ENCODE results near the gene GPBP1L1.
A peak's percentile ranks its signal among the peaks of the same experiment; 100 is the strongest.
"Not testable (repeated sequence)": the region's sequence is repeated elsewhere in the genome, so short reads cannot be mapped to it uniquely, and the experiment has no call there.

Gene GPBP1L1, protein sequence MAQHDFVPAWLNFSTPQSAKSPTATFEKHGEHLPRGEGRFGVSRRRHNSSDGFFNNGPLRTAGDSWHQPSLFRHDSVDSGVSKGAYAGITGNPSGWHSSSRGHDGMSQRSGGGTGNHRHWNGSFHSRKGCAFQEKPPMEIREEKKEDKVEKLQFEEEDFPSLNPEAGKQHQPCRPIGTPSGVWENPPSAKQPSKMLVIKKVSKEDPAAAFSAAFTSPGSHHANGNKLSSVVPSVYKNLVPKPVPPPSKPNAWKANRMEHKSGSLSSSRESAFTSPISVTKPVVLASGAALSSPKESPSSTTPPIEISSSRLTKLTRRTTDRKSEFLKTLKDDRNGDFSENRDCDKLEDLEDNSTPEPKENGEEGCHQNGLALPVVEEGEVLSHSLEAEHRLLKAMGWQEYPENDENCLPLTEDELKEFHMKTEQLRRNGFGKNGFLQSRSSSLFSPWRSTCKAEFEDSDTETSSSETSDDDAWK

DNA sequence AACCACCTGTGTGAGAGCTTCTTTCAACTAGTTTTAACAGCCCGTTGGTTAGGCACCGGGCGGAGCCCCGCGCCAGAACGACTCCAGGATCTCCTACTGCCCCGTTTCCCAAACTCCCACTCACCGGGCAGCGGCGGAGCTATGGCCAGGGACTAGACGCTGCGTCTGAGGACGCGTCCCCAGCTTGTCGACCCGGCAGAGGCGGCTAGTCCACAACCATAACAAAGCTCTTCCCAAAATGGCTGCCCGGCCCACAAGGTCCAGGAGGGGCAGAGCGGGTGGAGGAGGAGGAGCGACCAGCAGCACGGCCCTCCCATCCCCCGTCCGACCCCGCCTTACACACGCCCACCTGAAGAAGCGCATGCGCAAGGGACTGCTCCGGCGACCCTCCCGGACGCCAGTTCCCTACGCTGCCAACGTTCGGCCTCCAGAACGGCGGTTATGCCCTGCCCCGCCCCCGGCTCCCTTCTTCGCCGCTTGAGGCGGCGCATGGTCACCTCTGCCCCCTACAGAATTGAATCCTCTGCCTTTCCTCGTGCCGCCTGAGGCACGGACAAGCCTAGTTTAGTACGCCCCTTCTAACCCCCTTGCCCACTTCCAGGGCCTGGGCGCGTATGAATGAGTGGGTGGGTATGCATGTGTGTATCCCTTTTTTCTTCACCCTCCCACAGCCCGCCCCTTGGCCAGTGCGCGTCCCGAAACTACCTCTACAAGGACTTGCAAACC, at the start of gene GPBP1L1:
TSS of gene GPBP1L1 (minus strand) at position 246 of the 726 bp plus-strand sequence. CDS start 27,446 bp downstream, outside the sequence.
- DNase-seq, result peak; percentile 93

DNA sequence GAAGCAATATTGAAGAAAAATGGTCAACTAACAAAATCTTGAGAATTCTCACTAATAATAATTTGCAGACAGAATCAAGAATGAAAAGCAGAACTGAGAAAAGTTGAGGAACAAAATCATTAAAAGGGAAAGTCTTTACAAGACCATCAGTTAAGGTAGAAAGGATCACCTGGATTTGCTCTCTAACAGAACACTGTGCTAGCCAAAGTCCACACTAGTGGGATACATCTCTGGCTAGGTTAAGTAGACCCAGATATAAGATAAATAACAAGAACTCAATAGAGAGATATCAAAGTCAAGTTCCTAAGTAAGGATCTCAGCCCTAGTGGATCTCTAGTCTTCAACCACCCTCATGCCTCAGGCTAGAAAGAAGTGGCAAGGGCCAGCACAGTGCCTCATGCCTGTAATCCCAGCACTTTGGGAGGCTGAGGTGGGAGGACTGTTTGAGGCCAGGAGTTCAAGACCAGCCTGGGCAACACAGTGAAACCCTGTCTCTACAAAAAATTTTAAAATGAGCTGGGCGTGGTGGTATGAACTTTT, 44.5 kb upstream of the GPBP1L1 start:
- no peak for DNase-seq

DNA sequence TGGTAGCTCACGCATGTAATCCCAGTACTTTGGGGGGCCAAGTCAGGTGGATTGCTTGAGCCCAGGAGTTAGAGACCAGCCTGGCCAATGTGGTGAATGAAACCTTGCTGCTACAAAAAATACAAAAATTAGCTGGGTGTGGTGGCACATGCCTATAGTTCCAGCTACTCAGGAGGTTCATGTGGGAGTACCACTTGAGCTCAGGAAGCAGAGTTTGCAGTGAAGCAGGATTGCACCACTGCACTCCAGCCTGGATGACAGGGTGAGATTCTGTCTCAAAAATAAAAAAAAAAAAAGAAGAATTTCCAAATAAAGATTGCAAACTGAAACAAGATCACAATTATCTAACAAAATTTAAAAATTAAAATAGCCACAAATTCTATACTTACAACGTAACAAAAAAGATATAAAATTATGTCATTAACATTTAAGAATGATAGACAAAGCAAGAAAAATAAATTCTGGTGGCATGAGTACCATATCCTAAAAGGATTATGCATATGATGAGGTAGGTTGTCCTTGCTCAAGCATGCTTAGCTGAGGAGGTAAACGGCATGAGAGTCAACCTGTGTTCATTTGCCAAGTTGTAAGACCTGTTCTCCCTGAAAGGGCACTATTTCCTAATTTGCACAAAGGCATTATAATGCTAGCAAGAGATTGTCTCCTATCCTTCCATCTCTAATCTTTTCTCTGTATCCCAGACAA, 43.9 kb upstream of the GPBP1L1 start:
- no peak for DNase-seq

DNA sequence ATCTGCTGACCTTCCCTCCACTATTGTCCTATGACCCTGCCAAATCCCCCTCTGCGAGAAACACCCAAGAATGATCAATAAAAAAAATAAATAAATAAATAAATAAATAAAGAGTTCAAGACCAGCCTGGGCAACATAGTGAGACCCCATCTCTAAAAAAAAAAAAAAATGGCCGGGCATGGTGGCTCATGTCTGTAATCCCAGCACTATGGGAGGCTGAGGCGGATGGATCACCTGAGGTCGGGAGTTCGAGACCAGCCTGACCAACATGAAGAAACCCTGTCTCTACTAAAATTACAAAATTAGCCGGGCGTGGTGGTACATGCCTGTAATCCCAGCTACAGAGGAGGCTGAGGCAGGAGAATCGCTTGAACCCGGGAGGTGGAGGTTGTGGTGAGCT, 39.7 kb upstream of the GPBP1L1 start:
- not testable (repeated sequence) for DNase-seq

DNA sequence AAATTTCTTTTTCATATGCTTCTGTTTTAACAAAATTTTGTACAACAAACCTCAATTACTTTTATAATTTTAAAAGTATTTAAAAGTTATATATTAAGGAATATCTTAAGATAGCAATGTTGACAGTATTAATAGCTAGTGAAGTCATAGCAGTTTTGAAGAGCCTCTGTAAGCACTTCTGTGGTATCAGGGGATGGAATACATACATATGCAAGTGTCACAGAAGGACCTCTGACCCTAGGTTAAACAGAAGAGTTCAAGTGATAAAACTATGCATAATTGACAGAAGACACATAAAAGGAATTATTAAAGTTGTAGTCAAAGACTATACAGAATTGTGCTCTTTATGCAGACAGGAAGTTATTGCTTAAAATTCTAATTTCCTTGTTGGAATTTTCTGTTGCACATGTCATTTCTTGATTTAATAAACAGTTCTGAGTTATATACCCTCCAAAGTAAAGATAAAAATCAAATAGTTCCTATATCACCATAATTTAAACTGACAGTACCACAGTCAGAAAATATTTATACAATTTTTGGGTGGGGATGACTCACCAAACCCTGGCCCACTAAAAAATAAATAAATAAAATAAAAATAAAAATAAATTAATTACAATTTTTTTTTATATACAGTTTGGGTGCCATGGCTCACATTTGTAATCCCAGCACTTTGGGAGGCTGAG, 37.1 kb upstream of the GPBP1L1 start:
- DNase-seq, result no peak

DNA sequence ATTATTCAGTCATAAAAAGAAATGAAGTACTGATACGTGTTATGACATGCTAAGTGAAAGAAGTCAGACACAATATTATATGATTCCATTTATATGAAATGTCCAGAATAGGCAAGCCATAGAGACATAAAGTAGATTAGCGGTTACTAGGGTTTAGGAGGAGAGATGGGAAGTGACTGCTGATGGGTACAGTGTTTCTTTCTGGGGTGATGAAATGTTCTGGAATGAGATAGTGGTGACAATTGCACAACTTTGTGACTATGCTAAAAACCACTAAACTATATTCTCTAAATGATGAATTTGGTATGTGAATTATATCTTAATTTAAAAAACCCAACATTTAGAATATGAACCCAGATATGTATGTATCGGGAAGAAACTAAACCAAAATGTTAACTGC, 36.5 kb upstream of the GPBP1L1 start:
- no peak for DNase-seq

DNA sequence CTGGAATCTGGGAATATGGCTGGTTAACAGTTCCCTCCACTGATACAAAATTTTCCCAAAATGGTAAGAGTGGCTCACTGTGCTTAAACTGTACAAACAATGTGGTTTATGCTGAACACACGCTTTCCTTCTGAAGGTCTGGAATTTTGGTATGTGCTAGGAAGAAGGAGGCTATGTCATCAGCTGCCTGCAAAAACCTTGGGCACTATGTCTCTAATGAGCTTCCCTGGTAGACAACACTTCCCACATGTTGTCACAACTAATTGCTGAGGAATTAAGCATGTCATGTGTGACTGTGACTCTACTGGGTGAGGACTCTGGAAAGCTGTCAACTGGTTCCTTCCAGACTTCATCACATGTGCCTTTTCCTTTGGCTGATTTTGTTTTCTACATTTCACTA, 34.9 kb upstream of the GPBP1L1 start:
- DNase-seq, result no peak

DNA sequence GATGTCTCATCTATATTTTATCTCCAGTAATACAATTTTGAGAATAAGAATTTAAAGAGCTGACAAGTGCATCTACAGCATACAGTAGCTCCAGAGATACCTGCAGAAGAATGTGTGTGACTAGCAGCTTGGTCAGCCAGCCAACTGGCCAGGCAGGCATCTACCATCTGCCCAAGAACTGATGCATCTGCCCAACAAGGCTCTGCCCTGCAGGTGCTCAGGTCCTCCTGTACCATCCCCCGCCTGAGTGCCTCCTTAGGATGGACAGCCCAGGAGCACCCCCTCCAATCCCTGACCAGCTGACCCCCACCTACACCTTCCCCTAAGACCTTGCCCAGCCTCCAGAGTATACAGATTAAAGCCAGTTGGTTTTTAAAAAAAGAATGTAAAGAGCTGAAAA, 32.0 kb upstream of the GPBP1L1 start:
- DNase-seq, result no peak

DNA sequence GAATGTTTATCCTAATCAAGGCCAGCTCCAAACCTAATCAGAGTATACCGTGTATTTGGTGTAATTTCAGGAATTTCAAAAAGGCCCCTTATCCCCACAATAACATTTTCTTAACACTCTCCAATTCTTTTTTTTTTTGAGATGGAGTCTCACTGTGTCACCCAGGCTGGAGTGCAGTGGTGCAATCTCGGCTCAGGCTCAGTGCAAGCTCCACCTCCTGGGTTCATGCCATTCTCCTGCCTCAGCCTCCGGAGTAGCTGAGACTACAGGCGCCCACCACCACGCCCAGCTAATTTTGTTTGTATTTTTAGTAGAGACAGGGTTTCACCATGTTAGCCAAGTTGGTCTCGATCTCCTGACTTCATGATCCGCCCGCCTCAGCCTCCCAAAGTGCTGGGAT, 31.1 kb upstream of the GPBP1L1 start:
- not testable (repeated sequence) for DNase-seq

DNA sequence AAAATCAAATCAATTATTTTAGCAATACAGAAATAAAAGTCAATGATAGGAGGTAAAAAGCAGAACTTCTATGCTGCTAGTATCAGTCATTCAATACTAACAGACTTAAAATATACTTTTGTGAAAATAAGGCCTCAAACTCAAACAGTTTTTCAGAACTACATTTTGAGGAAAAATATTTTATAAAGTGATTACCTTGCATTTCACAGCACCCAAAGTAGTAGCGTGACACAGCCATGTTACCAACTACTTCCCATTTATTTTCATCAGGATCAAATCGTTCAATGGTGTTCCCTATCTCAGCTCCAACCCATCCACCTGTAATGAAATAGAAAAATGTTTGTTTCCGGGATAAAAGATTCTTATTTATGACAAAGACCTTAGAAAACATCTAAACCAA, 30.4 kb upstream of the GPBP1L1 start:
- DNase-seq, result no peak

DNA sequence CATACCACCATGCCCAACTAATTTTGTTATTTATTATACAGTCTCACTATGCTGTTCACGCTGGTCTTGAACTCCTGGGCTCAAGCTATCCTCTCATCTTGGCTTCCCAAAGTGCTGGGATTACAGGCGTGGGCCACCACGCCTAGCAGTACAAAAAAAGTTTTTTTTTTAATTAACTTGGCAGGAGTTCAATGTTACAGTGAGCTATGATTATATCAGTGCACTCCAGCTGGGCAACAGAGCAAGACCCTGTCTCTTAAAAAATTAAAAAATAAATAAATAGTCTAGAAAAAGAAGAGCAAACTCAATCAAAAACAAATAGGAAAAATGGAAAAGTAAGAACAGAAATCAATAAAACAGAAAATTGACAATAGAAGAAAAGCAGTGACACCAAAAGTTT, 27.4 kb upstream of the GPBP1L1 start:
- no peak for DNase-seq

DNA sequence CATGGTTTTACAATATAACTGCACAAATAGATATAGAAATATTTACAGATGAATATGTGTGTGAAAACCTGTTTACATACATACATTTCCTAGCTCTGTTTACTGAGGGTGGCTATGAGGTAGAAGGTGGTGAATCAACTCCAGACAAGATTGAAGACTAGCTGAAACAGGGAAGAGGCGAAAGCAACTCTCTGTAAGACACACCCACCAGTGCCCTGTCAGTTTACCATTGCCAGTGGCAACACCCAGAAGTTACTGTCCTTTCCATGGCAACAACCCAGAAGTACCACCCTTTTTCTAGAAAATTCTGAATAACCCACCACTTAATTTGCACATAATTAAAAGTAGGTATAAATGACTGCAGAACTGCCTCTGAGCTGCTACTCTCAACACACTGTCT, 18.3 kb upstream of the GPBP1L1 start:
- no peak for DNase-seq

DNA sequence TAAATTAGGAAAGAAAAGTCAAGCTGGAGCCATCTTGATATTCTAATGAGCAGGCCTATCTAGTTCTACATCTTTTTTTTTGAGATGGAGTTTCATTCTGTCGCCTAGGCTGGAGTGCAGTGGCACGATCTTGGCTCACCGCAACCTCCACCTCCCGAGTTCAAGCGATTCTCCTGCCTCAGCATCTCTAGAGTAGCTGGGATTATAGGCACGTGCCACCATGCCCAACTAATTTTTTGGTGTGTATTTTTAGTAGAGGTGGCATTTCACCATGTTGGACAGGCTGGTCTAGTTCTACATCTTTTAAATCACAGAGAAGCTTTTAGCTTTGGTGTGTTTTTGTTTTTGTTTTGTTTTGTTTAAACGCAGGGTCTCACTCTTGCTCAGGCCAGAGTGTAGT, 8.5 kb upstream of the GPBP1L1 start:
- DNase-seq, result no peak

DNA sequence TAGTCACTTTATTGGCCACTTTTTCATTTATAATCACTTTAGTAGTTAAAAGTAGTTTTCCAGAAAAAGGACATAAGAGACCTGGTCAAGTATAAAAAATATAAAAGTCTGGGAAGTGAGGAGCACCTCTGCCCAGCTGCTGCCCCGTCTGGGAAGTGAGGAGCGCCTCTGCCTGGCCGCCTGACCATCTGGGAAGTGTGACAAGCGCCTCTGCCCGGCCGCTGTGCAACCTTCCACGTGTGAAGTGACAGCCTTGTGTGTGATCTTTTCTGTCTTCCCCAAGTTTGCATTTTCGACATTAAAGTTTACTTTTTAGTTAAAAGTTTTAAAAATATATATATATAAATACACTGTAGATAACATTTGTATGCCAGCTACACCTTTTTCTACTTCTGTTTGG, 7.5 kb upstream of the GPBP1L1 start:
- DNase-seq, result not testable (repeated sequence)

DNA sequence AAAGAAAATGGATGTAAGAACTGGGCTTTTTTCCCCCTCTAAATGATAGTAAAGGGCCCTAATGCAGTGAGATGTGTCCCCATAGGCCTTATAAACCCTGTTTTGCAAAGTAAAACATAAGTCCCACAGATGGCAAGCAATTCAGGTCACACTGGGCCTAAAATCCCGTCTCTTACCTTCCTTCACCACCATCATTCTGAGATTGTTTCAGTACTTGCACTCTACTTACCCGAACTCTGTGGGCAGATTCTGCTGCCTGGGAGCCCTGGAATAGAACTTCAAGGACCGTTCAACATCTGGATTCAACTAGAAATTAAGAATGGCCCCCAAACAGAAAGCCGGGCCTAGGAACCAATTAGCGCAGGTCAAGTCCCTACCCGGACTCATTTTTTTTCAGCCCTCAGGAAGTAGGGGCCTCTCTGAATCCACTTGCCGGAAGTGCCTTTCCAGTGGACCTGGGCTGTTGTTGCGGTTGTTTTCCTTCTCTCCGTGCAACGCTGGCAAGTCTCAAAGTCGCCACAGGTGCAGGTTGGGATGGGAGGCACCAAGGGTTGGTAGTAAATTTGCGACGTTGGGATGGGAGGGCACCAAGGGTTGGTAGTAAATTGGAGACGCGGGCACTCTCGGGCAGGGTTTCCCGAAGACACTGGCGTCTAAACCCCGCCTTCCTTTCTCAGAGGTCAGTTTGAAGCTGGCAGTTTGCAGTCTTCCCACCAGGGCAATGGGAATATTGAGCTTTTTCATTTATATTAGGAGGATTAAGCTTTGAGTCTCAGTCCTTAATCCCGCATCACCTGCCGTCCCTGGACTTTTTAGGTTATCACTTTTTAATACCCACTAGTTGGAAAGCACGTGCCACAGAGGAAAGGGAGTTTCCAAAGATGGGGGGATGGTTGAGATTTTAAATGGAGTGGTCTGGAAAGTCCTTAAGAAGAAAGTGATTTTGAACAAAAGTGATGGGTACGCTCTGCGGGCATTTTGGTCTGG, 1.7 kb upstream of the GPBP1L1 start, which contains the start of gene TMEM69:
TSS of gene TMEM69 (plus strand) at position 428 of the 987 bp plus-strand sequence. CDS start 2,888 bp downstream, outside the sequence.
- peak; percentile 70 for DNase-seq

DNA sequence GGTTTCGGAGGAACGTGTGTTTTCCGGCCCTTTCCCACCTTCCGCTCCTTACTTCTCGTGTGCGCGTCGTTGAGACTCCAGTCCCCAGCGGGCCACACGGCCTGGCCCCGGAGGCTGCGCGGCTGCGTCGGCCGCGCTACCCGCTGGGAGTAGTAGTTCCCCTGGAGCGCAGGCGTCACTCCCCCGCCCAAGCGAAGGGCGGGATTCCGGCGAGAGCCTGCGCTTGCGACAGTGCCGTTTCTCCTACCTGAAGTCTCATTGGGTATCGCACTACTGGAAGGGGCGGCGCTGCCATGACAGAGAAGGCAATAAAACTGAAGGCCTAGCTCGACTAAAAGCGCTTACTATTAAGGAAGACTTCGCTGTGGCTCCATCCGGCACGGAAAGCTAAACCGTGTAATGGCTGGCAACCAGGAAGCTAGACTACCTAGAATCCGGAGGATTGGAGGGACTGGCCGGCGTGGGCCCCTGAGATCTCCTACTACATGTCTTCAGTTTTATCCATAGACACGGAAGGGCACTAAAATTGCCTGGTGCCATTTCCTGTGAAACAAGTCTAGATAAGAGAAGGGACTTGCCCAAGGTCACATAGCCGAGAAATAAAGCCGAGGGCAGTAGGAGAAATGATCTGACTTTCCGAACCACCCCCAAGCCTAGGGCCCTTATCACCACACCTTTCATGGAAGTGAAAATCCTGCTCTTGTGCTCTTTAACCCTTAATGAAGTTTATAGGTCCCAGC, 851 bp upstream of the GPBP1L1 start:
- peak; percentile 97 for DNase-seq

DNA sequence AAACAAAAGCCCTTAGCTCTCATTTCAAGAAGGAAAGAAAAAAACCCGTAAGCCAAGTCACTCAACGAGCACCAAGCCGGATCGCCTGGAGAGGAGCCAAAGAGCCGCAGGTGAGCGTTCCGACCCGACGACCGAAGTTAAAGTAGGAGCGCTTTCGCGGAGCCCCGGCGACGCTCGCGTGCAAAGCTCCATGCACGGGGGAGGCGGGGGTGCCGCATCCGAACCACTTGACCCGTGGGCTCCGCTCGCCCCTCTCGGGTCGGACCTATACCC, 382 bp downstream of the GPBP1L1 start:
- peak; percentile 48 for DNase-seq

DNA sequence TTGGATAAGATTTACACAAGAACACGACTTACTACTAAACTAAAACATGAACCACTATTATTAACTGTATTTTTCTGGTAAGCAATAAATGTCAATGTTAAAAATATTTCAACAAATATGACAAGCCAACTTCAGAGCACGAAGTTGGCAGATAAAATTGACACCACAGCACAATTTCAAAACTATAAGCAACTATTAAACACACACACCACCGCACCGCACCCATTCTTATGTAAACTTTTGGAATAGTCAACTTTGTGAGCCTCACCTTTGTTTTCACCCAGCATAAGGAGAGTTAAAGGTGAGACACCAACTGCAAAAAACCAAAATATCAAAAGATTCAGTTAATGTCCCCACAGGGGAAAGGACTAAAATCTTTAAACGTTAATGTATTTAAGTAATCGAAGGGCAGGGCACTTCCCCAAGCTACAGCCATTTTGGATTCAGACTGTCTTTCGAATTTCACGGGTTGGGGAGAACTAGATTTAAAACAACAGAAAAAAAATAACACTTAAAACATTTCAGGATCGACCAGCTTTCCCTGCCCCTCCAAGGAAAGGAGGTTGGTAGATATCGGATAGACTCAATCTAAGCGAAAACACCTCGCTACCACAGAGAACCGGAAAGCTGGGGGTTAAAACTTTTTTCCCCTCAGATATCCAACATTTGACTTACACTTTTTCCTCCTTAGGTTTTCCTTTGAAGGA, 872 bp downstream of the GPBP1L1 start:
- no peak for DNase-seq

DNA sequence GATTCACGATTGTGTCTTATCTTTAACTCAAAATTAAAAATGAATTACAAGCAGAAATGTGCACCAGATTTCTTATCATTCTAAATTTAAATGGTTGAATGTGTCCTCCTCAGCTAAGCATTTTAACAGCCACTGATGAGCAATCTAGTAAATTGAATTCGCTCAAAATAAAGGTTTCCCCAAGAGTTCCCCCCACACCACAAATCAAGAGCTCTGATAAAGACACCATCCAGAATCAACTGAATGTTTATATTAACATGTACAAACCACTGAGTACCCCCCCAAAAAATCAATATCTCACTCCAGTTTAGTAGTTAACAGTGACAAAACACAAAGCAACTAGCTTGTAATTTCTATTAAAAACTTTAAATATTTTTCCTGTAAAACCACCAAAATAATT, 1.9 kb downstream of the GPBP1L1 start:
- no peak for DNase-seq

DNA sequence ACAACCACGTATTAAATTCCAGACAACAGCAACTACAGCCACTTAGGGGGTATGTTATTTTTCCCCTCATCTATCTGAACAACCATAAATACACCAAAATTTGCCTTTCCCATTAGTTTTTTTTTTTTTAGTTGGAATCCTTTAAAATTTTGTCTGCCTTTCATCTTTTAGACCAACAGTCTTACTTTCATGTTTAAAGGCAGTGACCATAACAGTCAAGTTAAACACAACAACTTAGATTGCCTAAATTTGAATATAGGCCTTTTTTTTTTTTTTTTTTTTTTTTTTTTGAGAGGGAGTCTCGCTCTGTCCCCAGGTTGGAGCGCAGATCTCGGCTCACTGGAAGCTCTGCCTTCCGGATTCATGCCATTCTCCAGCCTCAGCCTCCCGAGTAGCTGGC, 3.4 kb downstream of the GPBP1L1 start:
- DNase-seq, result no peak
